IMR-90 (cell line): Measurements from ENCODE around the gene RBM8A. TPM values are rescaled to one million over a fixed set of nuclear protein-coding genes. Genes with fewer than 3 reads are reported as not detected.

Source experiments
- ATAC-seq: fragments of 200-7000 bp; cut with Tn5 transposase; 2 replicates; pipeline ENCODE4 v1.9.1; 2020; ENCODE audit warnings: low read depth, mild to moderate bottlenecking, moderate library complexity
- BruUV-seq: library from RNA; stranded (reverse); fragments of 400-500 nt; replicated peaks from 2 replicates; lab custom pipeline; 2021; lab: Mats Ljungman, UMichigan
- CTCF ChIA-PET: fragments of 300-600 bp; formaldehyde crosslinking; extraction: SDS; loops from one replicate; lab custom pipeline; 2021; ENCODE audit warnings: antibody characterized with exemption; lab: Yijun Ruan, JAX
- POLR2A ChIA-PET: fragments of 300-600 bp; sonication (Branson Sonifier 250); formaldehyde crosslinking; loops from one replicate; lab custom pipeline; 2022; ENCODE audit warnings: antibody characterized with exemption; ENCODE audit not compliant: unreplicated experiment; lab: Charles Lee
- DNase-seq: peaks from one replicate; pipeline ENCODE4 v3.0.0; 2013
- H2AFZ ChIP-seq: replicated peaks from 2 replicates; pipeline ENCODE3; 2013; ENCODE audit warnings: low read length, mild to moderate bottlenecking; ENCODE audit not compliant: poor library complexity
- H2AK5ac ChIP-seq: 2 replicates; pipeline ENCODE4 v1.6.1; 2013; ENCODE audit warnings: low read depth, low read length, inconsistent platforms
- H2AK9ac ChIP-seq: replicated peaks from 2 replicates; pipeline ENCODE3; 2013; ENCODE audit warnings: mild to moderate bottlenecking, low read depth, low read length, moderate library complexity; ENCODE audit not compliant: poor library complexity
- H2BK120ac ChIP-seq: 2 replicates; pipeline ENCODE4 v1.6.1; 2013; ENCODE audit warnings: low read depth, low read length, inconsistent platforms
- H2BK15ac ChIP-seq: 3 replicates; pipeline ENCODE4 v1.6.1; 2013; ENCODE audit warnings: low read depth, low read length, inconsistent platforms
- H2BK20ac ChIP-seq: 2 replicates; pipeline ENCODE4 v1.6.1; 2013; ENCODE audit warnings: low read depth, mild to moderate bottlenecking, inconsistent platforms, low read length, moderate library complexity
- H2BK5ac ChIP-seq: 2 replicates; pipeline ENCODE4 v1.6.1; 2013; ENCODE audit warnings: mild to moderate bottlenecking, low read depth, low read length, inconsistent platforms; ENCODE audit not compliant: poor library complexity, severe bottlenecking
- H3K14ac ChIP-seq: replicated peaks from 2 replicates; pipeline ENCODE4 v1.6.1; 2013; ENCODE audit warnings: low read depth, low read length, inconsistent platforms
- H3K18ac ChIP-seq: 2 replicates; pipeline ENCODE4 v1.6.1; 2013; ENCODE audit warnings: low read depth, low read length, control low read depth
- H3K23ac ChIP-seq: 2 replicates; pipeline ENCODE4 v1.6.1; 2013; ENCODE audit warnings: low read depth, low read length, inconsistent platforms
- H3K27ac ChIP-seq: 2 replicates; pipeline ENCODE4 v1.5.1; 2013; ENCODE audit warnings: mild to moderate bottlenecking, control low read depth, low read length; ENCODE audit not compliant: insufficient read depth
- H3K27me3 ChIP-seq: 2 replicates; pipeline ENCODE4 v1.6.1; 2013; ENCODE audit warnings: low read length; ENCODE audit not compliant: control insufficient read depth, insufficient read depth
- H3K36me3 ChIP-seq: 2 replicates; pipeline ENCODE4 v1.6.1; 2013; ENCODE audit warnings: low read length, mixed read lengths; ENCODE audit not compliant: control insufficient read depth, insufficient read depth
- H3K4ac ChIP-seq: 2 replicates; pipeline ENCODE4 v1.6.1; 2013; ENCODE audit warnings: low read depth, low read length, inconsistent platforms
- H3K4me1 ChIP-seq: 2 replicates; pipeline ENCODE4 v1.6.1; 2013; ENCODE audit warnings: low read length, mixed read lengths; ENCODE audit not compliant: control insufficient read depth, insufficient read depth
- H3K4me2 ChIP-seq: 2 replicates; pipeline ENCODE4 v1.6.1; 2013; ENCODE audit warnings: low read depth, mild to moderate bottlenecking, control low read depth, low read length, moderate library complexity
- H3K4me3 ChIP-seq: 2 replicates; pipeline ENCODE4 v1.5.1; 2013; ENCODE audit warnings: low read depth, mild to moderate bottlenecking, control low read depth, low read length, moderate library complexity; ENCODE audit not compliant: insufficient read depth
- H3K56ac ChIP-seq: 2 replicates; pipeline ENCODE4 v1.6.1; 2013; ENCODE audit warnings: low read length, inconsistent platforms; ENCODE audit not compliant: insufficient read depth; ENCODE audit errors: extremely low read depth
- H3K79me1 ChIP-seq, 2 experiments: 2 replicates each; pipeline ENCODE4 v1.6.1; 2013; ENCODE audit warnings: low read length in 2 of 2, inconsistent platforms in 1 of 2, low read depth in 1 of 2
- H3K9ac ChIP-seq: 2 replicates; pipeline ENCODE4 v1.6.1; 2013; ENCODE audit warnings: low read depth, low read length, control low read depth
- H3K9me1 ChIP-seq: 2 replicates; pipeline ENCODE4 v1.6.1; 2013; ENCODE audit warnings: low read length, inconsistent platforms; ENCODE audit not compliant: insufficient read depth
- H3K9me3 ChIP-seq: 2 replicates; pipeline ENCODE4 v1.6.1; 2013; ENCODE audit warnings: low read length; ENCODE audit not compliant: control insufficient read depth, insufficient read depth
- H4K20me1 ChIP-seq: 2 replicates; pipeline ENCODE4 v1.6.1; 2013; ENCODE audit warnings: low read length, inconsistent platforms; ENCODE audit not compliant: insufficient read depth
- H4K5ac ChIP-seq: 2 replicates; pipeline ENCODE4 v1.6.1; 2013; ENCODE audit warnings: mild to moderate bottlenecking, low read depth, low read length, control low read depth
- H4K8ac ChIP-seq, 2 experiments: 2 replicates each; pipeline ENCODE4 v1.6.1; 2013; ENCODE audit warnings: low read depth in 2 of 2, low read length in 2 of 2, control low read depth in 1 of 2, inconsistent platforms in 1 of 2
- H4K91ac ChIP-seq: 2 replicates; pipeline ENCODE4 v1.6.1; 2013; ENCODE audit warnings: low read depth, low read length, inconsistent platforms; ENCODE audit not compliant: insufficient read depth
- BHLHE40 ChIP-seq: fragments of 150-350 bp; IDR thresholded peaks from 2 replicates; pipeline ENCODE4 v1.6.1; 2016; ENCODE audit warnings: mild to moderate bottlenecking, low read depth, low read length
- CEBPB ChIP-seq: IDR thresholded peaks from 2 replicates; pipeline ENCODE4 v1.6.1; 2012; ENCODE audit warnings: low read depth, low read length, improper control_type of control experiment
- CHD1 ChIP-seq: IDR thresholded peaks from 2 replicates; pipeline ENCODE4 v1.6.1; 2012; ENCODE audit warnings: low read depth, low read length, improper control_type of control experiment
- CTCF ChIP-seq: conservative IDR thresholded peaks from 2 replicates; pipeline ENCODE4 v1.5.1; 2012; ENCODE audit warnings: mild to moderate bottlenecking, low read depth, low read length, improper control_type of control experiment
- ELK1 ChIP-seq: fragments of 150-350 bp; IDR thresholded peaks from 2 replicates; pipeline ENCODE4 v1.6.1; 2016; ENCODE audit warnings: low read depth, mild to moderate bottlenecking, low read length, moderate library complexity, borderline replicate concordance
- FOS ChIP-seq: fragments of 150-350 bp; IDR thresholded peaks from 2 replicates; pipeline ENCODE4 v1.6.1; 2016; ENCODE audit warnings: low read depth, low read length
- MAFK ChIP-seq: IDR thresholded peaks from 2 replicates; pipeline ENCODE4 v1.6.1; 2012; ENCODE audit warnings: low read depth, low read length, improper control_type of control experiment
- MAZ ChIP-seq: IDR thresholded peaks from 2 replicates; pipeline ENCODE4 v1.6.1; 2012; ENCODE audit warnings: low read depth, mild to moderate bottlenecking, low read length, improper control_type of control experiment, moderate library complexity, borderline replicate concordance
- MXI1 ChIP-seq: IDR thresholded peaks from 2 replicates; pipeline ENCODE4 v1.6.1; 2012; ENCODE audit warnings: low read depth, mild to moderate bottlenecking, low read length, moderate library complexity, borderline replicate concordance
- NFE2L2 ChIP-seq: fragments of 150-350 bp; IDR thresholded peaks from 2 replicates; pipeline ENCODE4 v1.6.1; 2016; ENCODE audit warnings: low read depth, mild to moderate bottlenecking, low read length
- POLR2A ChIP-seq: IDR thresholded peaks from 2 replicates; pipeline ENCODE4 v1.6.1; 2012; ENCODE audit warnings: mild to moderate bottlenecking, low read depth, low read length
- RAD21 ChIP-seq: IDR thresholded peaks from 2 replicates; pipeline ENCODE4 v1.6.1; 2012; ENCODE audit warnings: low read length, improper control_type of control experiment
- RCOR1 ChIP-seq: IDR thresholded peaks from 2 replicates; pipeline ENCODE4 v1.6.1; 2012; ENCODE audit warnings: mild to moderate bottlenecking, low read length, improper control_type of control experiment; ENCODE audit not compliant: insufficient replicate concordance
- RFX5 ChIP-seq: IDR thresholded peaks from 2 replicates; pipeline ENCODE4 v1.8.0; 2012; ENCODE audit warnings: low read depth, mild to moderate bottlenecking, low read length, moderate library complexity
- SMC3 ChIP-seq: fragments of 150-350 bp; IDR thresholded peaks from 2 replicates; pipeline ENCODE4 v1.6.1; 2016; ENCODE audit warnings: low read depth, mild to moderate bottlenecking, antibody characterized with exemption, low read length, moderate library complexity
- USF2 ChIP-seq: fragments of 150-350 bp; IDR thresholded peaks from 2 replicates; pipeline ENCODE4 v1.6.1; 2017; ENCODE audit warnings: mild to moderate bottlenecking, antibody characterized with exemption, low read length, low read depth
- dilution Hi-C: fragments of 300-500 bp; cut with HindIII; formaldehyde crosslinking; loops from one replicate; pipeline ENCODE4 v1.14.3; 2018; ENCODE audit warnings: low sequenced_read_pairs; ENCODE audit not compliant: unreplicated experiment
- in situ Hi-C: fragments of 300-500 bp; cut with MboI; formaldehyde crosslinking; loops from 3 replicates; pipeline ENCODE4 v1.14.3; 2019; ENCODE audit warnings: low sequenced_read_pairs, inconsistent platforms, mixed read lengths
- intact Hi-C: fragments of 100-400 bp; cut with micrococcal nuclease; formaldehyde crosslinking; loops from 2 replicates; pipeline ENCODE4 v1.10.0; 2022
- polyA plus RNA-seq, 3 experiments: library from polyadenylated mRNA; depleted of rRNA; stranded (reverse); fragments of >200 nt; gene quantifications; 2 replicates each; pipeline ENCODE4 v1.2.3, GENCODE V29; 2012; ENCODE audit warnings: low replicate concordance in 1 of 3
- total RNA-seq: library from RNA; depleted of rRNA; stranded (reverse); fragments of >200 nt; gene quantifications from 2 replicates; pipeline ENCODE4 v1.2.3, GENCODE V29; 2012

Gene RBM8A
- total and polyA plus RNA-seq, 2 of the 4 experiments (the other 2 are of a cell fraction): 94.1 to 251 TPM

GRCh38 chr1:145935708-145936107, 8.4 kb upstream of the RBM8A start:
- H4K20me1 ChIP-seq: no peaks in the 10 kb centered on the region
- DNase-seq (no peak), ATAC-seq (no peak)
- H3K4me2 ChIP-seq: no peak overlapping the region
- no peak overlapping the region for H2BK15ac ChIP-seq
- CTCF ChIA-PET: interaction anchor here (1.2 to 1.4 kb wide), 2 partner anchors 28 to 72 kb away, joined by 3 read pairs; partner anchors contain the start of gene ANKRD34A
- intact Hi-C loops (no loop called here), in situ Hi-C loops (no loop called here), dilution Hi-C loops (no loop called here)
- H3K23ac ChIP-seq: no peak overlapping the region
- H2AFZ ChIP-seq: no peak overlapping the region
- H2BK120ac ChIP-seq: no peak overlapping the region
- H3K79me1 ChIP-seq: peaks cover 0 to 8% of the 10 kb centered on the region in 2 experiments; a peak in 3 of 4 replicates
- no peak overlapping the region for H3K56ac ChIP-seq
- no peak overlapping the region for H2AK5ac ChIP-seq
- no peak overlapping the region for H4K5ac ChIP-seq
- no peaks in the 10 kb centered on the region for H3K9me1 ChIP-seq
- H3K14ac ChIP-seq: no peak overlapping the region
- H2BK5ac ChIP-seq: no peak overlapping the region
- H3K9me3 ChIP-seq: no peaks in the 10 kb centered on the region
- no peak overlapping the region for H3K18ac ChIP-seq
- POLR2A ChIA-PET: no interaction called here
- no peak overlapping the region for H3K4ac ChIP-seq
- peaks cover 18% of the 10 kb centered on the region for H3K36me3 ChIP-seq
- H3K27ac ChIP-seq: no peak overlapping the region
- H4K8ac ChIP-seq: no peak overlapping the region
- no peaks in the 10 kb centered on the region for H3K27me3 ChIP-seq
- no peak overlapping the region for H2BK20ac ChIP-seq
- no peak overlapping the region for H2AK9ac ChIP-seq
- H3K4me1 ChIP-seq: 0 out of 2 replicates have a peak, but pooled peaks cover 2% of the 10 kb centered on the region
- no peak overlapping the region for H4K91ac ChIP-seq
- TF ChIP-seq CEBPB (no peak), NFE2L2 (no peak), ELK1 (no peak), MXI1 (no peak), MAZ (no peak), FOS (no peak), MAFK (no peak), RCOR1 (no peak), USF2 (no peak), BHLHE40 (no peak), RAD21 (no peak), CTCF (no peak), SMC3 (no peak), RFX5 (no peak), CHD1 (no peak), POLR2A (no peak)
- BruUV-seq: no TSS peak
- no peak overlapping the region for H3K9ac ChIP-seq
- no peak overlapping the region for H3K4me3 ChIP-seq
